Body of pancreas (tissue), 4 donors: Measurements from ENCODE around the gene TRPC1.

Experiments used
- CTCF ChIP-seq, 7 experiments: fragments of 450-650 bp in 4 of 7; fragments of 200-600 bp in 3 of 7; sonication (generic) in 3 of 7; IDR thresholded peaks; one replicate each; pipeline ENCODE4 v1.5.1; 2016 to 2019; ENCODE audit warnings: antibody characterized with exemption in 7 of 7
- POLR2A ChIP-seq, 3 donors: fragments of 450-650 bp; IDR thresholded peaks; one replicate each; pipeline ENCODE4 v1.6.1; 2016; ENCODE audit warnings: antibody characterized with exemption in 3 of 3, mild to moderate bottlenecking in 2 of 3

GRCh38 chr3:142849148-142849547 is 125.3 kb downstream of the TRPC1 start:
- TF ChIP-seq CTCF (IDR thresholded peaks at IDR 0.05) = no peak
- TF ChIP-seq POLR2A (IDR thresholded peaks at IDR 0.05) = no peak
